Endothelial cell of umbilical vein (primary cell): ENCODE results near the gene GMEB2. TPM values are rescaled to one million over a fixed set of nuclear protein-coding genes. Genes with fewer than 3 reads are reported as not detected.

ENCODE experiments used
- BruUV-seq: library from RNA; stranded (reverse); fragments of 400-500 nt; replicated peaks from 2 replicates; lab custom pipeline; 2021; lab: Mats Ljungman, UMichigan
- CTCF ChIA-PET: fragments of 300-600, 350-600 bp; sonication (Branson Sonifier 250); formaldehyde crosslinking; loops from one replicate; lab custom pipeline; 2021; ENCODE audit warnings: antibody characterized with exemption, inconsistent platforms; lab: Charles Lee
- POLR2A ChIA-PET: fragments of 300-600, 350-600 bp; sonication (Branson Sonifier 250); formaldehyde crosslinking; loops from one replicate; lab custom pipeline; 2021; ENCODE audit warnings: antibody characterized with exemption, inconsistent platforms; lab: Charles Lee
- DNase-seq: peaks from one replicate; pipeline ENCODE4 v3.0.0-alpha.2; 2011; ENCODE audit warnings: low read depth, low spot score
- FAIRE-seq: peaks from 2 replicates; lab custom pipeline; 2011; peaks lifted over from hg19 to GRCh38; lab: Jason Lieb, UNC
- H2AFZ ChIP-seq: 2 replicates; pipeline ENCODE4 v1.6.0; 2012; ENCODE audit warnings: low read depth, low read length, control low read depth, inconsistent platforms
- H3K27ac ChIP-seq: 2 replicates; pipeline ENCODE4 v1.5.1; 2011; ENCODE audit warnings: low read depth, mild to moderate bottlenecking, control low read depth, low read length, moderate library complexity; ENCODE audit not compliant: insufficient read depth
- H3K27me3 ChIP-seq, 2 experiments: 2 replicates each; pipeline versions ENCODE4 v1.6.0 to v1.6.1; 2011; ENCODE audit warnings: low read length in 2 of 2, mixed read lengths in 1 of 2; ENCODE audit not compliant: control insufficient read depth in 2 of 2, insufficient read depth in 2 of 2
- H3K36me3 ChIP-seq, 2 experiments: 2 replicates in 1 of 2; 3 replicates in 1 of 2; pipeline ENCODE4 v1.5.1; 2011; ENCODE audit warnings: low read length in 2 of 2, mild to moderate bottlenecking in 1 of 2, moderate library complexity in 1 of 2; ENCODE audit not compliant: control insufficient read depth in 2 of 2, insufficient read depth in 2 of 2; ENCODE audit errors: extremely low read depth in 1 of 2
- H3K4me1 ChIP-seq: 3 replicates; pipeline ENCODE4 v1.5.1; 2011; ENCODE audit warnings: mild to moderate bottlenecking, low read length; ENCODE audit not compliant: control insufficient read depth, insufficient read depth; ENCODE audit errors: extremely low read depth
- H3K4me2 ChIP-seq: 2 replicates; pipeline ENCODE4 v1.6.1; 2011; ENCODE audit warnings: low read length, control low read depth, mixed read lengths; ENCODE audit not compliant: insufficient read depth
- H3K4me3 ChIP-seq, 3 experiments: fragments of 200-600 bp in 1 of 3; sonication (generic), shearing (Covaris generic) in 1 of 3; replicated peaks in 1 of 3; 2 replicates each; pipeline ENCODE4 v1.5.1; 2011 to 2016; ENCODE audit warnings: control low read depth in 3 of 3, low read length in 3 of 3, mild to moderate bottlenecking in 2 of 3, inconsistent platforms in 1 of 3, low read depth in 1 of 3, moderate library complexity in 1 of 3; ENCODE audit not compliant: insufficient read depth in 1 of 3
- H3K79me2 ChIP-seq: 2 replicates; pipeline ENCODE4 v1.6.0; 2012; ENCODE audit warnings: low read length, inconsistent platforms; ENCODE audit not compliant: control insufficient read depth, insufficient read depth
- H3K9ac ChIP-seq: replicated peaks from 2 replicates; pipeline ENCODE3; 2011; ENCODE audit warnings: low read length, control low read depth; ENCODE audit not compliant: insufficient read depth; ENCODE audit errors: extremely low read depth
- H3K9me1 ChIP-seq: replicated peaks from 3 replicates; pipeline ENCODE4 v1.6.0; 2011; ENCODE audit warnings: mild to moderate bottlenecking, low read length; ENCODE audit not compliant: control insufficient read depth, insufficient read depth; ENCODE audit errors: extremely low read depth
- H3K9me3 ChIP-seq: replicated peaks from 2 replicates; pipeline ENCODE4 v1.5.1; 2012; ENCODE audit warnings: low read length, inconsistent platforms; ENCODE audit not compliant: control insufficient read depth, insufficient read depth
- H4K20me1 ChIP-seq: replicated peaks from 2 replicates; pipeline ENCODE3; 2011; ENCODE audit warnings: mild to moderate bottlenecking, low read length; ENCODE audit not compliant: control insufficient read depth, insufficient read depth; ENCODE audit errors: extremely low read depth
- CTCF ChIP-seq, 2 donors: IDR thresholded peaks; 1 replicate in 1 of 2; 2 replicates in 1 of 2; pipeline ENCODE4 v1.5.1; 2011; ENCODE audit warnings: low read length in 2 of 2, mild to moderate bottlenecking in 2 of 2, moderate library complexity in 2 of 2, control low read depth in 1 of 2, inconsistent platforms in 1 of 2, low read depth in 1 of 2; ENCODE audit not compliant: insufficient read depth in 1 of 2; ENCODE audit errors: extremely low read depth in 1 of 2
- EZH2 ChIP-seq: IDR thresholded peaks from 2 replicates; pipeline ENCODE4 v1.6.1; 2012; ENCODE audit warnings: borderline replicate concordance, low read depth, mild to moderate bottlenecking, moderate library complexity, low read length, inconsistent platforms; ENCODE audit not compliant: severe bottlenecking
- FOS ChIP-seq: IDR thresholded peaks from 2 replicates; pipeline ENCODE4 v1.6.1; 2011; ENCODE audit warnings: mild to moderate bottlenecking, low read length, moderate library complexity, borderline replicate concordance; ENCODE audit not compliant: insufficient read depth
- GATA2 ChIP-seq: IDR thresholded peaks from 2 replicates; pipeline ENCODE4 v1.7.0; 2011; ENCODE audit warnings: low read depth, mild to moderate bottlenecking, moderate library complexity, mixed read lengths, low read length; ENCODE audit not compliant: insufficient read length, insufficient read depth
- JUN ChIP-seq: IDR thresholded peaks from 2 replicates; pipeline ENCODE4 v1.6.1; 2011; ENCODE audit warnings: borderline replicate concordance, low read depth; ENCODE audit not compliant: insufficient read length, insufficient read depth
- MAX ChIP-seq: IDR thresholded peaks from 2 replicates; pipeline ENCODE4 v1.6.1; 2011; ENCODE audit not compliant: insufficient read depth, insufficient read length
- MYC ChIP-seq: IDR thresholded peaks from one replicate; pipeline ENCODE4 v1.6.1; 2011; ENCODE audit warnings: mild to moderate bottlenecking, low read depth, low read length
- POLR2A ChIP-seq: IDR thresholded peaks from 2 replicates; pipeline ENCODE4 v1.6.1; 2012; ENCODE audit warnings: low read depth, mild to moderate bottlenecking, control low read depth, low read length
- POLR2AphosphoS5 ChIP-seq: IDR thresholded peaks from 2 replicates; pipeline ENCODE4 v1.6.1; 2012; ENCODE audit warnings: low read depth, mild to moderate bottlenecking, control low read depth, low read length, moderate library complexity; ENCODE audit not compliant: insufficient read depth
- dilution Hi-C: fragments of 300-500 bp; cut with MboI; formaldehyde crosslinking; loops from one replicate; pipeline ENCODE4 v1.15.0; 2019; ENCODE audit warnings: low sequenced_read_pairs; ENCODE audit not compliant: extremely low pct_ligation_motif_present
- intact Hi-C: fragments of 100-400 bp; cut with micrococcal nuclease; formaldehyde crosslinking; loops from one replicate; pipeline ENCODE4 v1.10.0; 2022
- polyA plus RNA-seq, 4 experiments: library from polyadenylated mRNA; depleted of rRNA in 3 of 4; stranded (reverse) in 3 of 4; unstranded in 1 of 4; fragments of >200 nt; gene quantifications; 2 replicates each; pipeline versions ENCODE4 v1.2.1 to v1.2.3, GENCODE V29; 2011 to 2012; ENCODE audit warnings: missing spikeins in 1 of 4
- total RNA-seq: library from RNA; stranded (reverse); gene quantifications from 2 replicates; pipeline ENCODE4 v1.2.3, GENCODE V29; 2021

The GMEB2 gene
- total and polyA plus RNA-seq, 2 donors (not counting 3 experiments of a cell fraction or from before 2014, with no cell fraction given): 12.7 to 14.1 TPM

- dilution Hi-C loops (no loop called here), intact Hi-C loops (no loop called here)
- DNase-seq (no peak), FAIRE-seq (no peak)
- Histone ChIP-seq H3K79me2 (no peaks in the 10 kb centered on the region), H2AFZ (no peak overlapping the region), H4K20me1 (no peaks in the 10 kb centered on the region), H3K27me3 (no peaks in the 10 kb centered on the region), H3K9me1 (no peaks in the 10 kb centered on the region), H3K4me3 (no peak overlapping the region), H3K4me2 (no peak overlapping the region), H3K9ac (no peak overlapping the region), H3K36me3 (no peaks in the 10 kb centered on the region), H3K4me1 (no peaks in the 10 kb centered on the region), H3K27ac (no peak overlapping the region), H3K9me3 (no peaks in the 10 kb centered on the region)
- ChIA-PET POLR2A (interaction anchor here (0.6 kb wide), 1 partner anchor 12 kb away, joined by 3 read pairs; no protein-coding TSS in a partner anchor), CTCF (interaction anchor here (0.8 to 1.5 kb wide), 2 partner anchors 11 to 13 kb away, joined by 3 to 4 read pairs; no protein-coding TSS in a partner anchor)
- no TSS peak for BruUV-seq
- TF ChIP-seq POLR2AphosphoS5 (no peak), FOS (no peak), EZH2 (no peak), POLR2A (no peak), MAX (no peak), MYC (no peak), JUN (no peak), GATA2 (no peak), CTCF (IDR thresholded peaks at IDR 0.05; ENCODE audit: extremely low read depth in 1 of 2, insufficient read depth in 1 of 2, low read depth in 1 of 2, low read length in 2 of 2) (no peak)
Observed at GRCh38 chr20:63551068-63551467, 75.8 kb downstream of the GMEB2 start.
